Measurements from ENCODE around the gene NUP62CL. TPM values are rescaled to one million over a fixed set of nuclear protein-coding genes. Genes with fewer than 3 reads are reported as not detected.

NUP62CL gene
- total RNA-seq, 4 donors from 2014 or later: 1.3 to 4.2 (median 2.6) TPM

DNA sequence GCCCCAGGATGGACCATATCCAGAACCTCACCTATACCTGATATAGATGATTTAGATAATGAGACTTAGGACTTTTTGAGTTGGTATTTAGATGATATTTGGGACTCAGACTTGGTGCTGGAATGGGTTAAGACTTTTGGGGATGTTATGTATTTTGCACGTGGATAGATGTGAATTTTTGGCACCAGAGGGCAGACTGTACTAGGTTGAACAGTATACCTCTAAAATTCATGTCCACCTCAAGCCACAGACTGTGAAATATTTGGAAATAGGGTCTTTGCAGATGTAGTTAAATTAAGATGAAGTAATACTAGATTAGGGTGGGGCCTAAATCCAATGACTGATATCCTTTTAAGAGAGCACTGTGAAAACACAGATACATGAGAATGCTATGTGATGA, 103.3 kb downstream of the NUP62CL start:
- H3K4me3 ChIP-seq (ENCODE audit: low read depth, poor library complexity, severe bottlenecking): no peak overlapping the region
- DNase-seq (ENCODE audit: low spot score in 2 of 2): no peak
- intact Hi-C loops (cut with DNase I; ENCODE audit: low total_unique reads): no loop called here
- no peak for TF ChIP-seq POLR2A (IDR thresholded peaks at IDR 0.05)
- TF ChIP-seq, protein P1, sequence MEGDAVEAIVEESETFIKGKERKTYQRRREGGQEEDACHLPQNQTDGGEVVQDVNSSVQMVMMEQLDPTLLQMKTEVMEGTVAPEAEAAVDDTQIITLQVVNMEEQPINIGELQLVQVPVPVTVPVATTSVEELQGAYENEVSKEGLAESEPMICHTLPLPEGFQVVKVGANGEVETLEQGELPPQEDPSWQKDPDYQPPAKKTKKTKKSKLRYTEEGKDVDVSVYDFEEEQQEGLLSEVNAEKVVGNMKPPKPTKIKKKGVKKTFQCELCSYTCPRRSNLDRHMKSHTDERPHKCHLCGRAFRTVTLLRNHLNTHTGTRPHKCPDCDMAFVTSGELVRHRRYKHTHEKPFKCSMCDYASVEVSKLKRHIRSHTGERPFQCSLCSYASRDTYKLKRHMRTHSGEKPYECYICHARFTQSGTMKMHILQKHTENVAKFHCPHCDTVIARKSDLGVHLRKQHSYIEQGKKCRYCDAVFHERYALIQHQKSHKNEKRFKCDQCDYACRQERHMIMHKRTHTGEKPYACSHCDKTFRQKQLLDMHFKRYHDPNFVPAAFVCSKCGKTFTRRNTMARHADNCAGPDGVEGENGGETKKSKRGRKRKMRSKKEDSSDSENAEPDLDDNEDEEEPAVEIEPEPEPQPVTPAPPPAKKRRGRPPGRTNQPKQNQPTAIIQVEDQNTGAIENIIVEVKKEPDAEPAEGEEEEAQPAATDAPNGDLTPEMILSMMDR (IDR thresholded peaks at IDR 0.05): no peak
- 12 to 17% methylated on average over 1 of the region's 1 CpG for WGBS, 2 donors

DNA sequence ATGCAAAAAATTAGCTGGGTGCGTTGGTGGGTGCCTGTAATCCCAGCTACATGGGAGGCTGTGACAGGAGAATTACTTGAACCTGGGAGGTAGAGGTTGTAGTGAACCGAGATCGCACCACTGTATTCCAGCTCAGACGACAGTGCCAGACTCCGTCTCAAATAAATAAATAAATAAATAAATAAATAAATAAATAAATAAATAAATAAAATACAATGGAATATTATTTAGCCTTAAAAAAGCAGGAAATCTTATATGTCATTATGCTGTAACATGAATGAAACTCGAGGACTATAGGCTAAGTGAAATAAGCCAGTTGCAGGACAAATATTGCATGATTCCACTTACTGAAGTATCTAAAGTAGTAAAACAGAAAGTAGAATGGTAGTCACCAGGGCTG, 130.1 kb downstream of the NUP62CL start:
- no peak for DNase-seq (ENCODE audit: low spot score in 2 of 2)
- 91 to 98% methylated on average over 6 of the region's 6 CpGs for WGBS, 2 donors
- H3K4me3 ChIP-seq (ENCODE audit: low read depth, poor library complexity, severe bottlenecking): no peak overlapping the region
- intact Hi-C loops (cut with DNase I; ENCODE audit: low total_unique reads): no loop called here
- TF ChIP-seq POLR2A (IDR thresholded peaks at IDR 0.05): no peak
- TF ChIP-seq, protein P1 (IDR thresholded peaks at IDR 0.05): no peak

Other genes starting within 250 kb of the NUP62CL start
- 10 to 100 TPM; 19.9 to 27.3 (median 23.7) TPM for gene MORC4, start 206.2 kb downstream of the NUP62CL start, total RNA-seq
- gene RBM41, start 87.6 kb downstream of the NUP62CL start, total RNA-seq: 10 to 100 TPM; 10.5 to 23.5 (median 19.7) TPM
- gene DNAAF6, start 178 bp upstream of the NUP62CL start, total RNA-seq: not detected
- under 1 TPM in 1 of 4 donors, not detected in 3; 0.05 TPM for gene FRMPD3, start 243.2 kb upstream of the NUP62CL start, total RNA-seq

All from lower leg skin (tissue), 4 donors.